AG08395 (cell line): ENCODE results near the gene FPGS.

ENCODE experiments used
- DNase-seq: peaks from one replicate; pipeline ENCODE4 v3.0.0; 2012; ENCODE audit warnings: mixed read lengths, low spot score

Gene FPGS

GRCh38 chr9:127860779-127861178 lies 58.1 kb downstream of the FPGS start:
- DNase-seq, result no peak

- no peak for DNase-seq
Measured at GRCh38 chr9:127862075-127863011, 59.7 kb downstream of the FPGS start.

GRCh38 chr9:127863191-127863621 lies 60.5 kb downstream of the FPGS start:
- DNase-seq, result no peak
